A549 (cell line): ENCODE measurements around the gene LYPD3. TPM values are rescaled to one million over a fixed set of nuclear protein-coding genes. Genes with fewer than 3 reads are reported as not detected.
A peak's percentile ranks its signal among the peaks of the same experiment; 100 is the strongest.

Source experiments
- ATAC-seq, 2 experiments: fragments of 200-7000 bp in 1 of 2; fragments of >200 bp in 1 of 2; cut with Nextera tagmentation in 1 of 2; cut with Tn5 transposase in 1 of 2; 3 replicates each; pipeline versions ENCODE4 v1.8.0 to v1.9.1; 2018 to 2020; ENCODE audit warnings: mild to moderate bottlenecking in 1 of 2, moderate library complexity in 1 of 2
- CTCF ChIA-PET: fragments of 300-600 bp; sonication (Branson Sonifier 250); formaldehyde crosslinking; extraction: SDS; loops from one replicate; lab custom pipeline; 2021; ENCODE audit warnings: antibody characterized with exemption, inconsistent platforms; lab: Yijun Ruan, JAX
- POLR2A ChIA-PET: fragments of 350-600 bp; formaldehyde crosslinking; extraction: SDS; loops from one replicate; lab custom pipeline; 2021; ENCODE audit warnings: antibody characterized with exemption, inconsistent platforms; lab: Yijun Ruan, JAX
- DNase-seq, 2 experiments: peaks; one replicate each; pipeline versions ENCODE4 v3.0.0 to v3.0.0-alpha.2; 2011 to 2016; ENCODE audit warnings: low read depth in 1 of 2, low spot score in 1 of 2
- FAIRE-seq: peaks from 2 replicates; lab custom pipeline; 2011; peaks lifted over from hg19 to GRCh38; lab: Jason Lieb, UNC
- H3K27ac ChIP-seq, 2 experiments: fragments of >200 bp; sonication (Bioruptor Twin); formaldehyde crosslinking; 3 replicates each; pipeline ENCODE4 v1.5.1; 2016 to 2017
- H3K4me1 ChIP-seq: fragments of >200 bp; sonication (Bioruptor Twin); formaldehyde crosslinking; 3 replicates; pipeline ENCODE4 v1.6.1; 2016
- H3K4me2 ChIP-seq: fragments of >200 bp; sonication (Bioruptor Twin); formaldehyde crosslinking; 3 replicates; pipeline ENCODE4 v1.6.1; 2016
- H3K4me3 ChIP-seq: fragments of >200 bp; sonication (Bioruptor Twin); formaldehyde crosslinking; 3 replicates; pipeline ENCODE4 v1.5.1; 2016
- H3K9me3 ChIP-seq: fragments of >200 bp; sonication (Bioruptor Twin); formaldehyde crosslinking; 3 replicates; pipeline ENCODE4 v1.6.1; 2016
- BCL3 ChIP-seq: fragments of >200 bp; sonication (Bioruptor Twin); formaldehyde crosslinking; IDR thresholded peaks from 3 replicates; pipeline ENCODE4 v1.6.1; 2016
- BHLHE40 ChIP-seq: IDR thresholded peaks from 2 replicates; pipeline ENCODE4 v1.6.1; 2012; ENCODE audit warnings: low read depth, low read length, inconsistent platforms
- CBX8 ChIP-seq: fragments of 200-600 bp; sonication (generic); IDR thresholded peaks from 2 replicates; pipeline ENCODE4 v1.6.1; 2016
- CEBPB ChIP-seq, 2 experiments: fragments of >200 bp in 1 of 2; sonication (Bioruptor Twin) in 1 of 2; formaldehyde crosslinking in 1 of 2; IDR thresholded peaks; 2 replicates each; pipeline ENCODE4 v1.6.1; 2012 to 2016
- CHD4 ChIP-seq: fragments of 200-600 bp; sonication (generic); IDR thresholded peaks from 2 replicates; pipeline ENCODE4 v1.6.1; 2016; ENCODE audit warnings: antibody characterized with exemption, mild to moderate bottlenecking, borderline replicate concordance
- EHF ChIP-seq: fragments of 250-450 bp; sonication (Bioruptor Pico); IDR thresholded peaks from 2 replicates; pipeline ENCODE4 v1.5.0; 2020; ENCODE audit warnings: mild to moderate bottlenecking
- EHMT2 ChIP-seq: fragments of 200-600 bp; sonication (generic); IDR thresholded peaks from 2 replicates; pipeline ENCODE4 v1.6.1; 2016; ENCODE audit warnings: antibody characterized with exemption, low read depth, mild to moderate bottlenecking, moderate library complexity
- EP300 ChIP-seq, 2 experiments: fragments of >200 bp; sonication (Bioruptor Twin); formaldehyde crosslinking; IDR thresholded peaks; 2 replicates in 1 of 2; 3 replicates in 1 of 2; pipeline ENCODE4 v1.6.1; 2016 to 2017
- ESRRA ChIP-seq: fragments of 150-350 bp; IDR thresholded peaks from 2 replicates; pipeline ENCODE4 v1.6.1; 2014; ENCODE audit warnings: mild to moderate bottlenecking, low read length, borderline replicate concordance
- FOSB ChIP-seq: fragments of 250-450 bp; sonication (Bioruptor Pico); IDR thresholded peaks from 2 replicates; pipeline ENCODE4 v1.5.0; 2020; ENCODE audit warnings: mild to moderate bottlenecking, moderate library complexity
- HDAC2 ChIP-seq: fragments of 200-600 bp; sonication (generic); IDR thresholded peaks from 2 replicates; pipeline ENCODE4 v1.6.1; 2016
- JUNB ChIP-seq: fragments of >200 bp; sonication (Bioruptor Twin); formaldehyde crosslinking; IDR thresholded peaks from 2 replicates; pipeline ENCODE4 v1.6.1; 2016
- MAX ChIP-seq: IDR thresholded peaks from 2 replicates; pipeline ENCODE4 v1.6.1; 2012
- NFE2L2 ChIP-seq: fragments of 150-350 bp; conservative IDR thresholded peaks from 2 replicates; pipeline ENCODE4 v1.6.1; 2014; ENCODE audit warnings: low read length
- NPAS2 ChIP-seq: fragments of 250-450 bp; sonication (Bioruptor Pico); IDR thresholded peaks from 2 replicates; pipeline ENCODE4 v1.8.0; 2022; ENCODE audit warnings: mild to moderate bottlenecking, moderate library complexity, borderline replicate concordance
- RARB ChIP-seq: fragments of 250-450 bp; sonication (Bioruptor Pico); IDR thresholded peaks from 2 replicates; pipeline ENCODE4 v1.8.0; 2021; ENCODE audit warnings: mild to moderate bottlenecking, moderate library complexity
- RCOR1 ChIP-seq: fragments of 150-350 bp; IDR thresholded peaks from 2 replicates; pipeline ENCODE4 v1.6.1; 2014; ENCODE audit warnings: antibody characterized with exemption, low read length, low read depth
- RFX5 ChIP-seq: fragments of 450-650 bp; IDR thresholded peaks from 2 replicates; pipeline ENCODE4 v1.7.1; 2014; ENCODE audit warnings: antibody characterized with exemption, mild to moderate bottlenecking, moderate library complexity
- RNF2 ChIP-seq: fragments of 200-600 bp; sonication (generic); IDR thresholded peaks from 2 replicates; pipeline ENCODE4 v1.6.1; 2016; ENCODE audit warnings: low read depth, mild to moderate bottlenecking, antibody characterized with exemption, moderate library complexity, borderline replicate concordance
- SMC3 ChIP-seq: fragments of >200 bp; sonication (Bioruptor Twin); formaldehyde crosslinking; IDR thresholded peaks from 3 replicates; pipeline ENCODE4 v1.6.1; 2018; ENCODE audit warnings: inconsistent platforms
- TP53 ChIP-seq: fragments of 250-450 bp; sonication (Bioruptor Pico); IDR thresholded peaks from 2 replicates; pipeline ENCODE4 v1.5.0; 2021; ENCODE audit warnings: mild to moderate bottlenecking, moderate library complexity
- ZSCAN20 ChIP-seq: fragments of 250-450 bp; sonication (Bioruptor Pico); IDR thresholded peaks from 2 replicates; pipeline ENCODE4 v1.8.0; 2022; ENCODE audit warnings: mild to moderate bottlenecking, moderate library complexity
- WGBS: methylation state at CpG from one replicate; pipeline ENCODE4 v1.1.6; 2017; ENCODE audit errors: missing lambda C conversion rate; 5-methylcytosine and 5-hydroxymethylcytosine counted together
- polyA plus RNA-seq, 4 experiments: library from polyadenylated mRNA; depleted of rRNA in 3 of 4; stranded (reverse); fragments of >200 nt; fragmentation: RNase III in 1 of 4; extraction: RNeasy Plus Mini Kit Qiagen cat#74134 plus additional on column Dnase treatment in 1 of 4; gene quantifications; 2 replicates in 3 of 4; 3 replicates in 1 of 4; pipeline ENCODE4 v1.2.3, GENCODE V29; 2011 to 2017
- TF ChIP-seq, protein P1 (sequence below): fragments of 150-350 bp; IDR thresholded peaks from 2 replicates; pipeline ENCODE4 v1.6.1; 2014; ENCODE audit warnings: low read depth, mild to moderate bottlenecking, low read length
- TF ChIP-seq, protein P2 (sequence below): fragments of 250-450 bp; sonication (Bioruptor Pico); IDR thresholded peaks from 2 replicates; pipeline ENCODE4 v1.5.0; 2021; ENCODE audit warnings: mild to moderate bottlenecking, moderate library complexity, borderline replicate concordance
- TF ChIP-seq, protein P3 (sequence below): IDR thresholded peaks from 2 replicates; pipeline ENCODE4 v1.6.1; 2012; ENCODE audit warnings: low read depth, borderline replicate concordance

LYPD3 gene
- polyA plus RNA-seq, 2 of the 4 experiments (the other 2 are of a cell fraction) = 0.27 to 0.43 TPM

DNA sequence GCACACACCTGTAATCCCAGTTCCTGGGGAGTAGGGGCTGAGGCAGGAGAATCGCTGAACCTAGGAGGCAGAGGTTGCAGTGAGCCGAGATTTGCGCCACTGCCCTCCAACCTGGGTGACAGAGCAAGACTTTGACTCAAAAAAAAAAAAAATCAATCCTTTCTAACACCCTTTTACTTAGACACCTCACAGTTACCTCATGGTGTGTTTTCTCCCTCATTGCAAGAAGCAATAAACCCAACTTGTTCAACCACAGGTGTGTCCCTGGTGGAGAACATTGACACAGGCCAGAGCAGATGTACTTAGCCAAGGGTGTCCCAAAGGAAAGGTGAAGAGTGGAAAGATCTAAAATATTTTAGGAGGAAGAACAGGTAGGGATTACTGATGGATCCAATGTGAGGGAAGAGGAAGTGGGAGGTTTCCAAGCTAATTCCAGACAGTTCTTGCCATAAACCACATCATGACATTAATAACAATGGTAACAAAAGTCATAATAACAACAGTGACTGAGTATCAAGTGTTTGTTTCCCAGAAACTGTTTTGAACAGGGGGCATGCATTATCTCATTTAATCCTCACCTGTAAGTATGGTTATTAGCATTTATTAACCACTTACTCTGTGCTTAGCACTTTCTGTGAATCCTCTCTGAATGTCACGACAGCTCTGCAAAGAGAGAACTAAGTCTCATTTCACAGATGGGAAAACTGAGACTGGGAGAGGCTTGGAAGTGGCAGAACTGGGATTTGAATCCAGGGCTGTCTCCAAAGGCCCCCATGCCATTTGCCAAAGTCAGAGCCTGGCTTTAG, 3.1 kb upstream of the LYPD3 start:
- ATAC-seq (no peak), FAIRE-seq (peak; percentile 13), DNase-seq (no peak)
- POLR2A ChIA-PET = no interaction called here
- Histone ChIP-seq H3K4me1 (peaks cover 15% of the 10 kb centered on the region), H3K4me2 (no peak overlapping the region), H3K4me3 (no peak overlapping the region), H3K9me3 (no peaks in the 10 kb centered on the region), H3K27ac (peak overlapping the region in 1 of 2 experiments; percentile 41; a peak in 2 of 6 replicates)
- CTCF ChIA-PET = interaction anchor here (1.1 to 2.6 kb wide), 3 partner anchors 12 to 51 kb away, joined by 3 to 10 read pairs (median 5); no protein-coding TSS in a partner anchor
- WGBS = 89% methylated on average over 4 of the region's 4 CpGs
- TF ChIP-seq JUNB (no peak), ZSCAN20 (CRISPR knock-in tag) (no peak), SMC3 (no peak), EHMT2 (no peak), BHLHE40 (no peak), ESRRA (no peak), EHF (CRISPR knock-in tag) (no peak), RCOR1 (no peak), TP53 (no peak), NFE2L2 (no peak), CEBPB (IDR thresholded peaks at IDR 0.05) (no peak), BCL3 (no peak), RNF2 (no peak), EP300 (IDR thresholded peaks at IDR 0.05) (no peak)
- TF ChIP-seq, protein P1, sequence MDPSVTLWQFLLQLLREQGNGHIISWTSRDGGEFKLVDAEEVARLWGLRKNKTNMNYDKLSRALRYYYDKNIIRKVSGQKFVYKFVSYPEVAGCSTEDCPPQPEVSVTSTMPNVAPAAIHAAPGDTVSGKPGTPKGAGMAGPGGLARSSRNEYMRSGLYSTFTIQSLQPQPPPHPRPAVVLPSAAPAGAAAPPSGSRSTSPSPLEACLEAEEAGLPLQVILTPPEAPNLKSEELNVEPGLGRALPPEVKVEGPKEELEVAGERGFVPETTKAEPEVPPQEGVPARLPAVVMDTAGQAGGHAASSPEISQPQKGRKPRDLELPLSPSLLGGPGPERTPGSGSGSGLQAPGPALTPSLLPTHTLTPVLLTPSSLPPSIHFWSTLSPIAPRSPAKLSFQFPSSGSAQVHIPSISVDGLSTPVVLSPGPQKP = no peak
- TF ChIP-seq, protein P2, sequence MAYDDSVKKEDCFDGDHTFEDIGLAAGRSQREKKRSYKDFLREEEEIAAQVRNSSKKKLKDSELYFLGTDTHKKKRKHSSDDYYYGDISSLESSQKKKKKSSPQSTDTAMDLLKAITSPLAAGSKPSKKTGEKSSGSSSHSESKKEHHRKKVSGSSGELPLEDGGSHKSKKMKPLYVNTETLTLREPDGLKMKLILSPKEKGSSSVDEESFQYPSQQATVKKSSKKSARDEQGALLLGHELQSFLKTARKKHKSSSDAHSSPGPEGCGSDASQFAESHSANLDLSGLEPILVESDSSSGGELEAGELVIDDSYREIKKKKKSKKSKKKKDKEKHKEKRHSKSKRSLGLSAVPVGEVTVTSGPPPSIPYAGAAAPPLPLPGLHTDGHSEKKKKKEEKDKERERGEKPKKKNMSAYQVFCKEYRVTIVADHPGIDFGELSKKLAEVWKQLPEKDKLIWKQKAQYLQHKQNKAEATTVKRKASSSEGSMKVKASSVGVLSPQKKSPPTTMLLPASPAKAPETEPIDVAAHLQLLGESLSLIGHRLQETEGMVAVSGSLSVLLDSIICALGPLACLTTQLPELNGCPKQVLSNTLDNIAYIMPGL (CRISPR knock-in tag) = no peak

- DNase-seq (no peak), ATAC-seq (no peak), FAIRE-seq (no peak)
- Histone ChIP-seq H3K27ac (peak overlapping the region in 1 of 2 experiments; percentile 41; a peak in 3 of 6 replicates), H3K4me3 (no peak overlapping the region), H3K9me3 (no peaks in the 10 kb centered on the region), H3K4me2 (no peak overlapping the region), H3K4me1 (peaks cover 15% of the 10 kb centered on the region)
- TF ChIP-seq CEBPB (IDR thresholded peaks at IDR 0.05) (peak; percentile 52 to 68; a peak in 3 of 4 replicates), RARB (CRISPR knock-in tag) (no peak), HDAC2 (no peak), EP300 (IDR thresholded peaks at IDR 0.05) (no peak), CBX8 (no peak)
- WGBS = 77% methylated on average over 4 of the region's 4 CpGs
- ChIA-PET CTCF (interaction anchor here (0.8 to 14.0 kb wide), 4 partner anchors 11 to 52 kb away, joined by 3 to 176 read pairs (median 4); no protein-coding TSS in a partner anchor), POLR2A (no interaction called here)
Measured at GRCh38 chr19:43467730-43468129, 2.3 kb upstream of the LYPD3 start.

DNA sequence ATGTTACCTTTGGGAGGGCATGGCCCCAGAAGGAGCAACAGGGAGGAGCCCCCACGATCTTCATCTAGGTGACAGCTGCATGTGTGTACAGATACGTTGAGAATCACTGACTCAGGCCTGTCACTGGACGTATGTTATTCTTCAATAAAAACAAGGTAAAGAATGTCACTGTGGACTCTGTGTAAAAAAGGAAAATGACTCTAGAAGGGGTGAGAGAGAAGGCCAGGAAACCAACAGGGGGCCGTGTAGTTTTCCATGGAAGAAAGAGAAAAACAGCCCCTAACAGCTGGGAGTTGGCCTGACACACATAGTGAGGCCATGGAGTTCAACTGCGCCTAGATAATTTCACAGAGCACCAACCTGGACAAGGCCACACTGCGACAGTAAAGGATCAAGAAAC, 1.9 kb upstream of the LYPD3 start:
- peak overlapping the region in 1 of 2 experiments; percentile 16; a peak in 1 of 6 replicates for H3K27ac ChIP-seq
- H3K4me3 ChIP-seq = no peak overlapping the region
- peaks cover 15% of the 10 kb centered on the region for H3K4me1 ChIP-seq
- no peak for ATAC-seq
- no peak for FAIRE-seq
- ChIA-PET CTCF (interaction anchor here (0.8 to 14.0 kb wide), 3 partner anchors 21 to 52 kb away, joined by 3 to 176 read pairs (median 5); no protein-coding TSS in a partner anchor), POLR2A (no interaction called here)
- WGBS = 69% methylated on average over 6 of the region's 6 CpGs
- H3K4me2 ChIP-seq = no peak overlapping the region
- no peaks in the 10 kb centered on the region for H3K9me3 ChIP-seq
- DNase-seq = no peak
- TF ChIP-seq SMC3 (no peak), TP53 (no peak), NFE2L2 (no peak), RFX5 (no peak), BCL3 (no peak), NPAS2 (CRISPR knock-in tag) (no peak), MAX (no peak), RARB (CRISPR knock-in tag) (no peak), FOSB (CRISPR knock-in tag) (no peak), CHD4 (no peak)
- TF ChIP-seq, protein P3, sequence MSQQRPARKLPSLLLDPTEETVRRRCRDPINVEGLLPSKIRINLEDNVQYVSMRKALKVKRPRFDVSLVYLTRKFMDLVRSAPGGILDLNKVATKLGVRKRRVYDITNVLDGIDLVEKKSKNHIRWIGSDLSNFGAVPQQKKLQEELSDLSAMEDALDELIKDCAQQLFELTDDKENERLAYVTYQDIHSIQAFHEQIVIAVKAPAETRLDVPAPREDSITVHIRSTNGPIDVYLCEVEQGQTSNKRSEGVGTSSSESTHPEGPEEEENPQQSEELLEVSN = no peak
